ENCODE measurements around the gene CHGA. TPM values are rescaled to one million over a fixed set of nuclear protein-coding genes. Genes with fewer than 3 reads are reported as not detected.

Gene CHGA
- total RNA-seq, 1 donor from 2014 or later = 663 TPM

GRCh38 chr14:92887157-92887556 lies 35.8 kb upstream of the CHGA start:
- TF ChIP-seq, protein P1, sequence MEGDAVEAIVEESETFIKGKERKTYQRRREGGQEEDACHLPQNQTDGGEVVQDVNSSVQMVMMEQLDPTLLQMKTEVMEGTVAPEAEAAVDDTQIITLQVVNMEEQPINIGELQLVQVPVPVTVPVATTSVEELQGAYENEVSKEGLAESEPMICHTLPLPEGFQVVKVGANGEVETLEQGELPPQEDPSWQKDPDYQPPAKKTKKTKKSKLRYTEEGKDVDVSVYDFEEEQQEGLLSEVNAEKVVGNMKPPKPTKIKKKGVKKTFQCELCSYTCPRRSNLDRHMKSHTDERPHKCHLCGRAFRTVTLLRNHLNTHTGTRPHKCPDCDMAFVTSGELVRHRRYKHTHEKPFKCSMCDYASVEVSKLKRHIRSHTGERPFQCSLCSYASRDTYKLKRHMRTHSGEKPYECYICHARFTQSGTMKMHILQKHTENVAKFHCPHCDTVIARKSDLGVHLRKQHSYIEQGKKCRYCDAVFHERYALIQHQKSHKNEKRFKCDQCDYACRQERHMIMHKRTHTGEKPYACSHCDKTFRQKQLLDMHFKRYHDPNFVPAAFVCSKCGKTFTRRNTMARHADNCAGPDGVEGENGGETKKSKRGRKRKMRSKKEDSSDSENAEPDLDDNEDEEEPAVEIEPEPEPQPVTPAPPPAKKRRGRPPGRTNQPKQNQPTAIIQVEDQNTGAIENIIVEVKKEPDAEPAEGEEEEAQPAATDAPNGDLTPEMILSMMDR (IDR thresholded peaks at IDR 0.05; ENCODE audit: partially characterized antibody, unreplicated experiment) = no peak
- peaks cover 32% of the 10 kb centered on the region for H3K36me3 Mint-ChIP-seq (ENCODE audit: unreplicated experiment)
- peaks cover 19% of the 10 kb centered on the region for H3K4me1 Mint-ChIP-seq (ENCODE audit: low read depth, unreplicated experiment)
- peaks cover 7% of the 10 kb centered on the region for H3K27me3 Mint-ChIP-seq (ENCODE audit: unreplicated experiment)
- no peak for DNase-seq
- peak overlapping the region; percentile 48 for H3K27ac Mint-ChIP-seq (ENCODE audit: unreplicated experiment)
- peak overlapping the region; percentile 13 for H3K4me3 Mint-ChIP-seq (ENCODE audit: unreplicated experiment)
- H3K9me3 Mint-ChIP-seq (ENCODE audit: unreplicated experiment) = peaks cover 20% of the 10 kb centered on the region

DNA sequence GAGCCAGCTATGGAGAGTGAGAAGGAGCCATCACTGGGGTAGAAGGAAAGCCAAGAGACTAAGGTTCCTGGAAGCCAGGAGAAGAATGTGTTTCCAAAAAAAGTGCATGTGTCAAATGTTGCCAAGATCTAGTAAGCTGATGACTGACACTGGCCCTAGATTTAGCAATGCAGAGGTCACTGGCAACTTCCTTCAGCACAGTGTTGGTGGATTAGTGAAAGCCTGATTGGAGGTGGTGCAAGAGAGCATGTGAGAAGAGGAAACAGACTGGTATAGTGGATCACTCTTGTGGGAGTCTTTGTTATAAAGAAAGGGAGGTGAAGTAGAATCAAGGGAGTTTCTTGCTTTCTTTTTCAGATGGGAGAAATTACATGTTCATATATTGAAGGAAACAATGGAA lies 34.1 kb upstream of the CHGA start:
- Mint-ChIP-seq H3K4me3 (ENCODE audit: unreplicated experiment) (no peak overlapping the region), H3K36me3 (ENCODE audit: unreplicated experiment) (peaks cover 47% of the 10 kb centered on the region), H3K27ac (ENCODE audit: unreplicated experiment) (peak overlapping the region; percentile 18), H3K27me3 (ENCODE audit: unreplicated experiment) (peaks cover 10% of the 10 kb centered on the region), H3K4me1 (ENCODE audit: low read depth, unreplicated experiment) (peaks cover 19% of the 10 kb centered on the region), H3K9me3 (ENCODE audit: unreplicated experiment) (peaks cover 20% of the 10 kb centered on the region)
- no peak for DNase-seq
- TF ChIP-seq, protein P1 (IDR thresholded peaks at IDR 0.05; ENCODE audit: partially characterized antibody, unreplicated experiment) = no peak

- no peak for DNase-seq
- Mint-ChIP-seq H3K9me3 (ENCODE audit: unreplicated experiment) (peaks cover 17% of the 10 kb centered on the region), H3K27me3 (ENCODE audit: unreplicated experiment) (peaks cover 9% of the 10 kb centered on the region), H3K27ac (ENCODE audit: unreplicated experiment) (no peak overlapping the region), H3K4me3 (ENCODE audit: unreplicated experiment) (no peak overlapping the region), H3K36me3 (ENCODE audit: unreplicated experiment) (peaks cover 44% of the 10 kb centered on the region), H3K4me1 (ENCODE audit: low read depth, unreplicated experiment) (peaks cover 15% of the 10 kb centered on the region)
- TF ChIP-seq, protein P1 (IDR thresholded peaks at IDR 0.05; ENCODE audit: partially characterized antibody, unreplicated experiment) = no peak
Measured at GRCh38 chr14:92890830-92891588, 31.9 kb upstream of the CHGA start.

DNA sequence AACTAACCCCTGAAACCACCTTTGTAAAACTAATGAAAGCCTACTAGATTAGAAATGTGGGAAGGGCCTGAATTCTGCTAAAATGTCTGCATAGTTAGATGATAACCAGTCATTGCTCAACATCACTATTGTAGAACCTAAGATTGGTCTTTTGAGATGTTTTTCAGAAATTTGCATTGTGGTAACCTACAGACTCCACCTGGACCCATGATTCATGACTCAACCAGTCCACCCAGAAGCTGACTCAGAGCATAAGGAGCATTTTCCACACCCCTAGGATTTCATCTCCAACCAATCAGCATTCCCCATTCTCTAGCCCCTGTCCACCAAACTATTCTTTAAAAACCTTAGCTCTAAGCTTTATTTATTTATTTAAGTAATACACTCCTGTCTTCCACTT lies 30.4 kb upstream of the CHGA start:
- TF ChIP-seq, protein P1 (IDR thresholded peaks at IDR 0.05; ENCODE audit: partially characterized antibody, unreplicated experiment) = no peak
- peaks cover 10% of the 10 kb centered on the region for H3K4me1 Mint-ChIP-seq (ENCODE audit: low read depth, unreplicated experiment)
- H3K4me3 Mint-ChIP-seq (ENCODE audit: unreplicated experiment) = no peak overlapping the region
- peaks cover 5% of the 10 kb centered on the region for H3K27me3 Mint-ChIP-seq (ENCODE audit: unreplicated experiment)
- peaks cover 12% of the 10 kb centered on the region for H3K9me3 Mint-ChIP-seq (ENCODE audit: unreplicated experiment)
- H3K36me3 Mint-ChIP-seq (ENCODE audit: unreplicated experiment) = peaks cover 39% of the 10 kb centered on the region
- DNase-seq = no peak
- no peak overlapping the region for H3K27ac Mint-ChIP-seq (ENCODE audit: unreplicated experiment)

GRCh38 chr14:92895352-92895878 lies 27.5 kb upstream of the CHGA start:
- peaks cover 25% of the 10 kb centered on the region for H3K36me3 Mint-ChIP-seq (ENCODE audit: unreplicated experiment)
- H3K9me3 Mint-ChIP-seq (ENCODE audit: unreplicated experiment) = peaks cover 2% of the 10 kb centered on the region
- peaks cover 3% of the 10 kb centered on the region for H3K4me1 Mint-ChIP-seq (ENCODE audit: low read depth, unreplicated experiment)
- no peak for DNase-seq
- H3K27me3 Mint-ChIP-seq (ENCODE audit: unreplicated experiment) = peaks cover 5% of the 10 kb centered on the region
- TF ChIP-seq, protein P1 (IDR thresholded peaks at IDR 0.05; ENCODE audit: partially characterized antibody, unreplicated experiment) = no peak
- no peak overlapping the region for H3K27ac Mint-ChIP-seq (ENCODE audit: unreplicated experiment)
- H3K4me3 Mint-ChIP-seq (ENCODE audit: unreplicated experiment) = no peak overlapping the region
